ENCODE results near the gene MMP20. TPM values are rescaled to one million over a fixed set of nuclear protein-coding genes. Genes with fewer than 3 reads are reported as not detected.

MMP20 gene
- polyA plus RNA-seq, 1 donor (not counting 4 experiments of a cell fraction or from before 2014, with no cell fraction given), result not detected

DNA sequence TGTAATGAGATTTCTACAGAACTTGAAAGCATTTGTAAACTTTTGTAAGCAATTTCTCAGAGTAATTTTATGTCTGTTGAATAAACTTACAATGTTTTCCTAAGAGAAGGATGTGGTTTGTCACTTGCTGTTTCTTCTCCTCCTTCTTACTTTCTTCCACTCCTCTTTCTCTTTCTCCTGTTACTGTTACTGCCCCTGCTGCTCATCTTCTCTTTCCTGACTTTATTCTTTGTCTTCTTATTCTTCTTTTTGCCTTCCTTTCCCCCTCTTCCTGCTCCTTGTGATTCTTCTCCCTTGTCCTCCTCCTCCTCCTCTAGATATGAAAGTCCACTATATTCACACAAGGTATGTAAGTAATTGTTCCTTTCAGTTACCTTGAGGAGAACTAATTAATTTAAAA lies 63.5 kb downstream of the MMP20 start:
- TF ChIP-seq, protein P1, sequence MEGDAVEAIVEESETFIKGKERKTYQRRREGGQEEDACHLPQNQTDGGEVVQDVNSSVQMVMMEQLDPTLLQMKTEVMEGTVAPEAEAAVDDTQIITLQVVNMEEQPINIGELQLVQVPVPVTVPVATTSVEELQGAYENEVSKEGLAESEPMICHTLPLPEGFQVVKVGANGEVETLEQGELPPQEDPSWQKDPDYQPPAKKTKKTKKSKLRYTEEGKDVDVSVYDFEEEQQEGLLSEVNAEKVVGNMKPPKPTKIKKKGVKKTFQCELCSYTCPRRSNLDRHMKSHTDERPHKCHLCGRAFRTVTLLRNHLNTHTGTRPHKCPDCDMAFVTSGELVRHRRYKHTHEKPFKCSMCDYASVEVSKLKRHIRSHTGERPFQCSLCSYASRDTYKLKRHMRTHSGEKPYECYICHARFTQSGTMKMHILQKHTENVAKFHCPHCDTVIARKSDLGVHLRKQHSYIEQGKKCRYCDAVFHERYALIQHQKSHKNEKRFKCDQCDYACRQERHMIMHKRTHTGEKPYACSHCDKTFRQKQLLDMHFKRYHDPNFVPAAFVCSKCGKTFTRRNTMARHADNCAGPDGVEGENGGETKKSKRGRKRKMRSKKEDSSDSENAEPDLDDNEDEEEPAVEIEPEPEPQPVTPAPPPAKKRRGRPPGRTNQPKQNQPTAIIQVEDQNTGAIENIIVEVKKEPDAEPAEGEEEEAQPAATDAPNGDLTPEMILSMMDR (optimal IDR thresholded peaks at IDR 0.05 in 1 of 3, IDR thresholded peaks at IDR 0.05 in 1 of 3, conservative IDR thresholded peaks at IDR 0.05 in 1 of 3; ENCODE audit: extremely low read depth in 1 of 3, insufficient read depth in 2 of 3, low read length in 3 of 3), result no peak
- TF ChIP-seq EZH2 (IDR thresholded peaks at IDR 0.05; ENCODE audit: low read length), result no peak
- Histone ChIP-seq H3K27ac (ENCODE audit: control insufficient read depth, insufficient read depth, low read length) (no peak overlapping the region), H3K4me3 (ENCODE audit: control insufficient read depth in 2 of 3, extremely low read depth in 1 of 3, insufficient read depth in 2 of 3, low read depth in 1 of 3, low read length in 3 of 3) (no peak overlapping the region), H4K20me1 (ENCODE audit: control insufficient read depth, extremely low read depth, insufficient read depth, low read length) (no peaks in the 10 kb centered on the region), H2AFZ (ENCODE audit: control insufficient read depth, low read length) (peak overlapping the region; percentile 30), H3K4me2 (ENCODE audit: control insufficient read depth, extremely low read depth, insufficient read depth, low read depth, low read length) (no peak overlapping the region), H3K4me1 (ENCODE audit: control insufficient read depth, extremely low read depth, insufficient read depth, low read length) (peaks cover 19% of the 10 kb centered on the region), H3K36me3 (ENCODE audit: control insufficient read depth in 2 of 2, extremely low read depth in 1 of 2, insufficient read depth in 2 of 2, low read length in 2 of 2) (no peaks in the 10 kb centered on the region), H3K79me2 (ENCODE audit: control insufficient read depth, insufficient read depth, low read length) (no peaks in the 10 kb centered on the region), H3K9me3 (ENCODE audit: control insufficient read depth, low read depth, low read length) (peaks cover 2% of the 10 kb centered on the region), H3K27me3 (ENCODE audit: control insufficient read depth, extremely low read depth, insufficient read depth, low read length) (no peaks in the 10 kb centered on the region), H3K9me1 (ENCODE audit: control insufficient read depth, extremely low read depth, insufficient read depth, low read length) (no peaks in the 10 kb centered on the region), H3K9ac (ENCODE audit: control insufficient read depth, extremely low read depth, insufficient read depth, low read length) (no peak overlapping the region)
- DNase-seq (ENCODE audit: low read depth, low spot score), result no peak
- dilution Hi-C loops (cut with MboI; ENCODE audit: extremely low pct_ligation_motif_present, low sequenced_read_pairs), result no loop called here
- no peak for FAIRE-seq

DNA sequence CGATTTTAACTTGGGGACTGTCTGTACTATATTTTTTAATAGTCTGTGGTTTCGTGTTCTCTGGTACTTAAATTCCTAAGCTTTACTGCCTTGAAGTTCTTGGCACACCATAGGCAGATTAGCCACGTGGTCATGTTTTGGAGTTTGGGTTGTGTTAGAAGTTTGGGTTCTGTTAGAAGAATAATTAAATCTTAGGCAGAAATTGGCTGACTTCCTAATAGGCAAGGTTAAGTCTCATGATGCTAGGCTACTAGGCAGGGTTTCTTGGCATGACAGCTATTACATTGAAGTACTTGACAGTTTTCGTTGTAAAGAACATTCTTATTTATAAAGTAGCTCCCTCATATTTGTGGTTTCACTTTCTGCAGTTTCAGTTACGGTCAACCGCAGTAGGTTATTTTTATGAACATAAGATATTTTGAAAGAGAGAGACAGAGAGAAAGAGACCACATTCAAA lies 64.5 kb downstream of the MMP20 start:
- H3K9ac ChIP-seq (ENCODE audit: control insufficient read depth, extremely low read depth, insufficient read depth, low read length), result peak overlapping the region; percentile 43
- no peaks in the 10 kb centered on the region for H3K27me3 ChIP-seq (ENCODE audit: control insufficient read depth, extremely low read depth, insufficient read depth, low read length)
- H3K9me1 ChIP-seq (ENCODE audit: control insufficient read depth, extremely low read depth, insufficient read depth, low read length), result no peaks in the 10 kb centered on the region
- peak overlapping the region in 2 of 3 experiments; percentile 36 to 46 for H3K4me3 ChIP-seq (ENCODE audit: control insufficient read depth in 2 of 3, extremely low read depth in 1 of 3, insufficient read depth in 2 of 3, low read depth in 1 of 3, low read length in 3 of 3)
- H3K27ac ChIP-seq (ENCODE audit: control insufficient read depth, insufficient read depth, low read length), result no peak overlapping the region
- DNase-seq (ENCODE audit: low read depth, low spot score) (peak; percentile 7), FAIRE-seq (peak; percentile 53)
- H3K79me2 ChIP-seq (ENCODE audit: control insufficient read depth, insufficient read depth, low read length), result no peaks in the 10 kb centered on the region
- no peaks in the 10 kb centered on the region for H3K36me3 ChIP-seq (ENCODE audit: control insufficient read depth in 2 of 2, extremely low read depth in 1 of 2, insufficient read depth in 2 of 2, low read length in 2 of 2)
- no peaks in the 10 kb centered on the region for H4K20me1 ChIP-seq (ENCODE audit: control insufficient read depth, extremely low read depth, insufficient read depth, low read length)
- H3K9me3 ChIP-seq (ENCODE audit: control insufficient read depth, low read depth, low read length), result no peaks in the 10 kb centered on the region
- H2AFZ ChIP-seq (ENCODE audit: control insufficient read depth, low read length), result peak overlapping the region; percentile 71
- dilution Hi-C loops (cut with MboI; ENCODE audit: extremely low pct_ligation_motif_present, low sequenced_read_pairs), result no loop called here
- H3K4me2 ChIP-seq (ENCODE audit: control insufficient read depth, extremely low read depth, insufficient read depth, low read depth, low read length), result peak overlapping the region; percentile 68
- TF ChIP-seq EZH2 (IDR thresholded peaks at IDR 0.05; ENCODE audit: low read length), result no peak
- TF ChIP-seq, protein P1 (optimal IDR thresholded peaks at IDR 0.05 in 1 of 3, IDR thresholded peaks at IDR 0.05 in 1 of 3, conservative IDR thresholded peaks at IDR 0.05 in 1 of 3; ENCODE audit: extremely low read depth in 1 of 3, insufficient read depth in 2 of 3, low read length in 3 of 3), result no peak
- peaks cover 19% of the 10 kb centered on the region for H3K4me1 ChIP-seq (ENCODE audit: control insufficient read depth, extremely low read depth, insufficient read depth, low read length)
